ENCODE results near the gene REC8. TPM values are rescaled to one million over a fixed set of nuclear protein-coding genes. Genes with fewer than 3 reads are reported as not detected.
"Not testable (repeated sequence)": the region's sequence is repeated elsewhere in the genome, so short reads cannot be mapped to it uniquely, and the experiment has no call there.

Gene REC8
- polyA plus RNA-seq, 10 donors = 5.7 to 11.6 (median 10.7) TPM

DNA sequence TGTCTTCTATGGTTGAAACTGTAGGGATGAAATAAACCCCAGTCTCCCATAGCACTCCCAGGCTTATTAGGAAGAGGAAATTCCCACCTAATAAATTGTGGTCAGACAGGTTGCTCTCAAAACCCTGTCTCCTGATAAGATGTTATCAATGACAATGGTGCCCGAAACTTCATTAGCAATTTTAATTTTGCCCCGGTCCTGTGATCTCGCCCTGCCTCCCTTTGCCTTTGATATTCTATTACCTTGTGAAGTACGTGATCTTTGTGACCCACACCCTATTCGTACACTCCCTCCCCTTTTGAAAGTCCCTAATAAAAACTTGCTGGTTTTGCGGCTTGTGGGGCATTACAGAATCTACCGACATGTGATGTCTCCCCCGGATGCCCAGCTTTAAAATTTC, 30.7 kb downstream of the REC8 start:
- DNase-seq = not testable (repeated sequence)

- not testable (repeated sequence) for DNase-seq
Observed at GRCh38 chr14:24203249-24203886, 31.5 kb downstream of the REC8 start.

DNA sequence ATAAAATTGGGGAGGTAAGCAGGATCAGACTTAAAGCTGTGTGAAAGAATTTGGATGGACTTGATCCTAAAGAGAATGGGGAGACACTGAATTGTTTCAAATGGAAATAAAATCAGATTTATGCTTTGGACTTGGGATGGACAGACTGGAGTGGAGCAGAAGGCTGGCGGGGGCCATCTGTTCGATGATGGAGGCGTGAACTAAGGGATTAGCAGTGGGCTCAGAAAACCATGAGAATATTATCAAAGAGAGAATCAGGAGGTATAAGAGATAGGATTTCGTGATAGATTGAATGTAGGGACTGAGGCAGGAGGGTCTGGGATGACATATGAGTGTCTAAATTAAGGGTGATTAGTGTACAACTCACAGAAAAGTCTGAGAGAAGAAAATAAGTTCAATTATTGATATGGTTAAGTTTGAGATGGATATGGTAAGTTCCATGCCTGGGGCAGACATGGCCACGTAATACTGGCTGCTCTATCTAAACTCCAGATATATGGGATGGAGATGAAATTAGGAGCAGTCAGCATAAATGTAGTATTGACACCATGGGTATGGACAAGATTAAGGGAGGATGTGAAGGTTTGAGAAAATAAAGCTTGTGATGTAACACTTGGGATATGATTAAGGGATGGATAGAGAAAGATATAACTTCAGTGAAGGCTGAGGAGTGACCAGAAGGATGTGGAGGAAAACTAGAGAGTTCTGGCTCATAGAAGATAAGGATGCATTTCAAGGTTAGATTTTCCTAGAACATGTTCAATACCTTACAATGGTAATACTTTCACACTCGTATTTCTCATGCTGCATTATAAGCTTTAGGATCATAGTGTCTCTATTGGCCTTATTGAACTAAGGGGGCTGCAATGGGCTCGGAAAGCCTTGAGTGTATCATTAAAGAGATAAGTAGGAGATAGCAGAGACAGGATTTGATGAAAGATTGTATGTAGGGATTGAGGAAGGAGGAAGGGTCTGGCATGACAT, 32.6 kb downstream of the REC8 start:
- no peak for DNase-seq

GRCh38 chr14:24206260-24207103, 34.6 kb downstream of the REC8 start:
- no peak for DNase-seq

DNA sequence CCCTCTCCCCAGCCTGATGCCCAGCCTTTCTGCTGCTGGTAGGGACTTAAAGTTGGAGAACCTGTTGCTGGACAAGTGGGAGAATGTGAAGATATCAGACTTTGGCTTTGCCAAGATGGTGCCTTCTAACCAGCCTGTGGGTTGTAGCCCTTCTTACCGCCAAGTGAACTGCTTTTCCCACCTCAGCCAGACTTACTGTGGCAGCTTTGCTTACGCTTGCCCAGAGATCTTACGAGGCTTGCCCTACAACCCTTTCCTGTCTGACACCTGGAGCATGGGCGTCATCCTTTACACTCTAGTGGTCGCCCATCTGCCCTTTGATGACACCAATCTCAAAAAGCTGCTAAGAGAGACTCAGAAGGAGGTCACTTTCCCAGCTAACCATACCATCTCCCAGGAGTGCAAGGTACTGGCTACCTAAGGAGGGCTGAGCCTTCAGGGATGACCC, 35.2 kb downstream of the REC8 start:
- DNase-seq = no peak

DNA sequence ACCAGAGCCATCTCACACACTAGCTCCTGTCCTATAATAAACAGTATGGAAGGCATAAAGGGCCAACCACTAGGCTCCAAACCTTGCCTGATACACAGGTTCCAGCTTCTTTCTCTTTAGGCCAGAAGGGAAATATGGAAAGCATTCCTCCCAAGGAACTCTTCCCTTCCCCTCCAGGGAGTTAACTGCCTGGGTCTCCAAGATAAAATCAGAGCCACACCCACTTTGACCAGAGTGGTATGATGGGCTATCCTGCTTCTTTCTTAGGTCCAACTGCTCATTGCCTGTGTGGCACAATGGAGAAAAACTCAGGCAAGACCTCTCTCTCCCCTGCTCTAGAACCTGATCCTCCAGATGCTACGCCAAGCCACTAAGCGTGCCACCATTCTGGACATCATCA, 35.7 kb downstream of the REC8 start:
- no peak for DNase-seq

- DNase-seq = no peak
Observed at GRCh38 chr14:24211311-24211710, 39.4 kb downstream of the REC8 start.

DNA sequence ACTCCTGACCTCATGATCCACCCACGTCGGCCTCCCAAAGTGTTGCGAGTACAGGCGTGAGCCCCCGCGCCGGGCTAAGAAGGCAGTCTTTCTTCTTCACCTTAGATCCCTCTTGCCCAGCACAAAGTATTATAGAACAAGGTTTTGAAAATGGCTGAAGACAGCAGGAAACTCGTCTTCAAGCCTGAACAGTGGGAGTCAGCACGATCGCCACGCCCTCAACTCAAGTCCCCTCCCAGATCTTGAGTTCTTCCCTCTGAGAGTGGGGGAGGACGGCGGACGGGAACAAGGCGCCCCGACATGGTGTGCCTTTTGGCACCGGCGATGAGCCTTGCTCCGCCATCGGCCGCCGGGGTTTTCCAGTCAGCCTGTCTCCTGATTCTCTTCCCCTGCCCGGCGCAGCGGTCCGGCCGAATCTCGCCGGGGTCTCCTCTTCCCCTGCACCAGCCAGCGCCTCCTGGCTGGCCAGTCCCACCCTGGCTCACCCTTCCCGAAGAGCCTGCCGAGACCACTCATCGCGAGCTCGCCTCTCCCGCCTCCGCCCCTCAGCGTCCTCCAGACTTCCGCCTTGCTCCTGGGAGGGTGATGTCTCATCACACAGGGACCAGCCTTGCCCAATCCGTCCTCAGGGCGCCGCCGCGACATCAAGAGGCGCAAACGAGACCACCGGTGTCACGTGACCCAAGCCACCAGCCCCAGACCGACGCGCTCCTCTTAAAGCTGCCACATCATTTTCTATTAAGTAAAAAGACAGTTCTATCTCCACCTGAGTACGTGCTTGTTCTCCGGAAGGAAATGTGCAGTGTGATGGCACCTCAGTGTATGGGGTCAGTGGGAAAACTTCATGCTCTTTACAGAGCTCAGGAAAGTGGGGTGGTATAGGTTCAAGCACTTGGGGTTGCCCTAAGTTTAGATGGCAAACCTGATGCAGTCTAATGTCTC, 41.3 kb downstream of the REC8 start, which contains the start of gene CHMP4A:
Gene CHMP4A (minus strand): TSS at position 565 of the 942 bp plus-strand sequence. CDS start 49 bp downstream, at position 516.
- peak; percentile 96 to 98 (median 98) for DNase-seq

GRCh38 chr14:24213866-24214662, 42.2 kb downstream of the REC8 start:
- DNase-seq = no peak

DNA sequence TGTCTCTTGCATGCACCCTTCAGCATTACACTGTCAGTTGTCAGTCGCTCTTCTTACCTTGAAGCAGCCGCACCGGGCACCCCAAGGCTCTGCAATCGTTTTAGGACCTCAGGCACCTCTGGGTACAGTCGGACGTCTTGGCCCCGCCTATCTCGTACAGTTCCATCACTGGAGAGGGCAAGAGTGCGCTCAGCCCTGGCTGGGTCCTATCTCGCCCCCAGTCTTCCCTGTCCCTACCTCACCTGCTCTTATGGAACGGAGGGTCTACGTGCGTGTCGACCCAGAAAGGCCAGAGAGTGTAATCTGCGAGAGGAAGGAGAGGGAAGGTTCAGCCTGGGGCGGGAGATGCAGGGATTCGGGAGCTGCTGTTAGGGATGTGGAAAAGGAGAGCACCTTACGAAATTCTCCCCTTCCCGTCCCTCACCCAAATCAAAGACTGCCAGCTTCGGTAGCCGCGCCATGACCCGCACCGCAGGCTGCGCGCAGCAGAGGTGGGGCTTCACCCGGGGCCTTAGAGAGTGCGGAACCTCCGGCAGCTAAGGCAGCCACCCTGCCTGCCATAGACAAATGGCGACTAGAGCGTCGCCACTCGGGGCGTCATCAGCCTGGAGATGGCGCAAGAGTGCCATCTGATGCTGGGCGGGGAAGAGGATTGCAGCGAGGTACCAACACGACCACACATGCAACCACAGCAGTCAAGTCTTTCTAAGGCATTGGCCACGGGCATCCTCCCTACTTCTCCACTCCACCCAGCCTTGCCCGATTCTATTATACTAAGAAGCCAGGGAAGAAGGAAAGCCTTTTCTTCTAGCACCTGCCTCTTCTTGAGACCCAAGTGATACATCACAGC, 43.8 kb downstream of the REC8 start, which contains the start of gene MDP1:
Gene MDP1 (minus strand): TSS at position 572 of the 850 bp plus-strand sequence. CDS start 111 bp downstream, at position 461.
- DNase-seq = peak; percentile 85 to 95 (median 90)

DNA sequence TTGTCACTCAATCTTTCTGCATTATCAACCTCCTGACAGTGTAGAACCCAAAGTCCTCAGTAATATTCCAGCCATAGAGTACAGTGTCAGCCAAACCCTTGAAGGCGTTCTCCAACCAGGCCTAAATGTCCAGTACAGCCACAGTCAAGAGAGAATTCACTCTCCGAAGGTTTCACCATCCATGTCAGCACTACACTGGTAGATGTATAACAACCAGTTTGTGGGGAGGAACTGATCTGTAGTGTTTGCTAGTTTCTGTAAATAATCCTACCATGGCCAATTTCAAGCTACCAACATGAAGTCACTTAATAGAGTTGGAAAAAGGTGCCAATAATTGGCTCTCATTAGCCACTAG, 44.4 kb downstream of the REC8 start:
- DNase-seq = no peak

GRCh38 chr14:24216876-24217275, 45.0 kb downstream of the REC8 start:
- DNase-seq = not testable (repeated sequence)

- DNase-seq = no peak
Observed at GRCh38 chr14:24219080-24219479, 47.2 kb downstream of the REC8 start.

- no peak for DNase-seq
Observed at GRCh38 chr14:24219521-24219920, 47.6 kb downstream of the REC8 start.

GRCh38 chr14:24222987-24223386, 51.1 kb downstream of the REC8 start:
- DNase-seq = not testable (repeated sequence)

DNA sequence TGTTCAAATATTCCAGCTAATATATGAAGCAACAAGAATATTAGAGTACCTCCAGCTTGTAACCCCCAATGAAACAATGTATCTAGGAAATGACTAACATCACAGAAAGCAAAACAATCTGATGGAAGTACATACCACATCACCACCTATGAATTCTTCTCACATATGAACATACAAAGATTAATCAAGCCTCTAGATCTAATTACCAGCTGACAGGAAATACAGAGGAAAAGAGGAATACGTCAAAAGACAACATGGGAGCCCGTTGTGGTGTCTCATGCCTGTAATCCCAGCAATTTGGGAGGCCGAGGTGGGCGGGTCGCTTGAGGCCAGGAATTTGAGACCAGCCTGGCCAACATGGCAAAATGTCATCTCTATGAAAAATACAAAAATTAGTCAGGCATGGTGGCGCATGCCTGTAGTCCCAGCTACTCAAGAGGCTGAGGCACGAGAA, 52.8 kb downstream of the REC8 start:
- DNase-seq = peak in 1 of 3 donors; percentile 77

- DNase-seq = no peak
Observed at GRCh38 chr14:24226473-24226872, 54.6 kb downstream of the REC8 start.

GRCh38 chr14:24228902-24229301, 57.0 kb downstream of the REC8 start:
- DNase-seq = no peak

Measured in muscle of back (tissue), 11 donors.